ENCODE data around the gene IMMP2L. TPM values are rescaled to one million over a fixed set of nuclear protein-coding genes. Genes with fewer than 3 reads are reported as not detected.

The IMMP2L gene
- total and polyA plus RNA-seq, 7 donors, result 9.3 to 43.0 (median 19.2) TPM

DNA sequence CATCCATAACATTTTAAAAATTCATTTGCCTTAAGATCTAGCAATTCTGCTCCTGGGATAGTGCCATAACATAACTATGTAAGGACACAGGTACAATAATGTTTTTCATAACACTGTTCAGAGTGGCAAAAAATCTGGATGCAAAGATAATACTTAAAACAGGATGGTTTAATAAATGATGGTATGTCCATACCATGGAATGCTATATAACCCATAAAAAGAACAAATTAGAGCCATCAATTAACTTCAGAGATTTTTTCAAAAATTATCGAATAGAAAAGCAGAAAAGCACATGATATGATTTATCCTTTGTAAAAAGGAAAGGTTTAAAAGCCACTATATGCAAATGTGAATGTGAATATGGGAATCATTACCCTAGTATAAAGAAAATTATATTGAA, 664.8 kb downstream of the IMMP2L start:
- intact Hi-C loops (cut with DNase I), result no loop called here
- Histone ChIP-seq H3K36me3 (ENCODE audit: insufficient read depth in 1 of 2, low read depth in 1 of 2) (no peaks in the 10 kb centered on the region), H3K27me3 (ENCODE audit: insufficient read depth in 3 of 3, low read length in 2 of 3) (no peaks in the 10 kb centered on the region), H3K4me1 (no peaks in the 10 kb centered on the region), H3K9me3 (no peaks in the 10 kb centered on the region), H3K27ac (no peak overlapping the region), H3K4me3 (no peak overlapping the region)
- TF ChIP-seq, protein P1, sequence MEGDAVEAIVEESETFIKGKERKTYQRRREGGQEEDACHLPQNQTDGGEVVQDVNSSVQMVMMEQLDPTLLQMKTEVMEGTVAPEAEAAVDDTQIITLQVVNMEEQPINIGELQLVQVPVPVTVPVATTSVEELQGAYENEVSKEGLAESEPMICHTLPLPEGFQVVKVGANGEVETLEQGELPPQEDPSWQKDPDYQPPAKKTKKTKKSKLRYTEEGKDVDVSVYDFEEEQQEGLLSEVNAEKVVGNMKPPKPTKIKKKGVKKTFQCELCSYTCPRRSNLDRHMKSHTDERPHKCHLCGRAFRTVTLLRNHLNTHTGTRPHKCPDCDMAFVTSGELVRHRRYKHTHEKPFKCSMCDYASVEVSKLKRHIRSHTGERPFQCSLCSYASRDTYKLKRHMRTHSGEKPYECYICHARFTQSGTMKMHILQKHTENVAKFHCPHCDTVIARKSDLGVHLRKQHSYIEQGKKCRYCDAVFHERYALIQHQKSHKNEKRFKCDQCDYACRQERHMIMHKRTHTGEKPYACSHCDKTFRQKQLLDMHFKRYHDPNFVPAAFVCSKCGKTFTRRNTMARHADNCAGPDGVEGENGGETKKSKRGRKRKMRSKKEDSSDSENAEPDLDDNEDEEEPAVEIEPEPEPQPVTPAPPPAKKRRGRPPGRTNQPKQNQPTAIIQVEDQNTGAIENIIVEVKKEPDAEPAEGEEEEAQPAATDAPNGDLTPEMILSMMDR (IDR thresholded peaks at IDR 0.05), result no peak
- ATAC-seq (no peak), DNase-seq (no peak)
- WGBS, 3 donors, result 87 to 95% (median 94%) methylated on average over 1 of the region's 1 CpG

DNA sequence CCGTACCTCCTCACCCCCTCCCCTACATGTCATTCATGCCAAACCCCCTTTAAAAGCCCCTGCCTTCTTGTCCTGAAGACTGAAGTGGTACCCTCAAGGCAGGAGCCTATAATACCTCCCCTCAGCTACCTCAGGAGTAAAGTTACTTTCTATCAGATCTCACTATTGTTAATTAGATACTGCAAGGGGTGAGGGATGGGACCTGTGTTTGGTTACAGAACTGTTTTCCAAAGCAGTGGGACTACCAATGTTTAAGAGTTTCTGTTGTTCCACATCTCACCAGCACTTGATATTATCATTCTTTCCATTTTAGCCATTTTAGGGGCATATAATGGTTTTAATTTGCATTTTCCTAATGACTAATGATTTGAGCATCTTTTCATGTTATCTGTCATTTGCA, 668.2 kb downstream of the IMMP2L start:
- DNase-seq (no peak), ATAC-seq (no peak)
- Histone ChIP-seq H3K9me3 (no peaks in the 10 kb centered on the region), H3K36me3 (ENCODE audit: insufficient read depth in 1 of 2, low read depth in 1 of 2) (no peaks in the 10 kb centered on the region), H3K27me3 (ENCODE audit: insufficient read depth in 3 of 3, low read length in 2 of 3) (no peaks in the 10 kb centered on the region), H3K4me1 (no peaks in the 10 kb centered on the region), H3K27ac (no peak overlapping the region), H3K4me3 (no peak overlapping the region)
- TF ChIP-seq, protein P1 (IDR thresholded peaks at IDR 0.05), result no peak
- intact Hi-C loops (cut with DNase I), result no loop called here
- 91 to 100% (median 98%) methylated on average over 1 of the region's 1 CpG for WGBS, 3 donors

DNA sequence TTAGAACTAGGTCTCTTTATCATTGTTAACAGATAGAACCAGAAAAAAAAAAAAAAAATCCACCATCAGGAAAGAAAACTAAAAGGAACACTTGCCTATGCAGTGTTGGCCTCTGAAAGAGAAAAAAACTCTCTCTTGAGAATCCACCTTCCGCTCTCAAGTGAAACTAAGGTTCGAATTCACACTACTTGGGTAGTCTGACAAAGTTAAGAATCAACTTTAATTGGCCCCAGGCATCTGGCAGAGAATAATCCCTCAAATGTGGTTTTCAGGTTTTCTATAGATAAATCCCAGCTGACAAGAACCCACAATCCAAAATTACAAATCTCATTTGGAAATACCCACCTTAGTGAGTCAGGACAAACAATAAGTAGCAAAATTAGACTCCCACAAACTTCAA, 671.1 kb downstream of the IMMP2L start:
- no peak overlapping the region for H3K27ac ChIP-seq
- no peak overlapping the region for H3K4me3 ChIP-seq
- no peak for ATAC-seq
- DNase-seq, result no peak
- no peaks in the 10 kb centered on the region for H3K4me1 ChIP-seq
- TF ChIP-seq, protein P1 (IDR thresholded peaks at IDR 0.05), result no peak
- intact Hi-C loops (cut with DNase I), result no loop called here
- no peaks in the 10 kb centered on the region for H3K27me3 ChIP-seq (ENCODE audit: insufficient read depth in 3 of 3, low read length in 2 of 3)
- no peaks in the 10 kb centered on the region for H3K36me3 ChIP-seq (ENCODE audit: insufficient read depth in 1 of 2, low read depth in 1 of 2)
- WGBS, 3 donors, result 91 to 99% (median 95%) methylated on average over 2 of the region's 2 CpGs
- no peaks in the 10 kb centered on the region for H3K9me3 ChIP-seq

DNA sequence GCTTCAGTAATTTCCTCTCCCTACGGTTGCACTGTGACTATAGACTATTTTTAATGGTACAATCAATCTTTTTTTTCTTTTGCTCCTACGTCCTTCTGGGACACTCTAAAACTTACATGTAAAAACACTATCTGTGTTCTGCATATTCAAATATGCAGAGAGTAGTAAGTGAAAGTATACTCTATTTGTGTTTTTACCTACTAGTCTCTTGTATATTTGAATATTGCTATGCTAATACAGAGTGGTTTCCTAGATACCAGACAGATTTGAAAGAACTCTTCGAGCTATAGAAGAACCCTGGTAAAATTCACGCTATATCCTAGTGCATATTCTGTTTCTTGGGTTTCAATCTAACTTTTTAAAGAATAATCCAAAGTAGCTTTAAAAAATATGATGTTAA, 672.2 kb downstream of the IMMP2L start:
- DNase-seq (no peak), ATAC-seq (no peak)
- no peaks in the 10 kb centered on the region for H3K36me3 ChIP-seq (ENCODE audit: insufficient read depth in 1 of 2, low read depth in 1 of 2)
- H3K9me3 ChIP-seq, result no peaks in the 10 kb centered on the region
- intact Hi-C loops (cut with DNase I), result no loop called here
- no peak overlapping the region for H3K4me3 ChIP-seq
- TF ChIP-seq, protein P1 (IDR thresholded peaks at IDR 0.05), result no peak
- H3K27me3 ChIP-seq (ENCODE audit: insufficient read depth in 3 of 3, low read length in 2 of 3), result no peaks in the 10 kb centered on the region
- no peaks in the 10 kb centered on the region for H3K4me1 ChIP-seq
- H3K27ac ChIP-seq, result no peak overlapping the region
- WGBS, 3 donors, result 90 to 94% (median 93%) methylated on average over 4 of the region's 4 CpGs

DNA sequence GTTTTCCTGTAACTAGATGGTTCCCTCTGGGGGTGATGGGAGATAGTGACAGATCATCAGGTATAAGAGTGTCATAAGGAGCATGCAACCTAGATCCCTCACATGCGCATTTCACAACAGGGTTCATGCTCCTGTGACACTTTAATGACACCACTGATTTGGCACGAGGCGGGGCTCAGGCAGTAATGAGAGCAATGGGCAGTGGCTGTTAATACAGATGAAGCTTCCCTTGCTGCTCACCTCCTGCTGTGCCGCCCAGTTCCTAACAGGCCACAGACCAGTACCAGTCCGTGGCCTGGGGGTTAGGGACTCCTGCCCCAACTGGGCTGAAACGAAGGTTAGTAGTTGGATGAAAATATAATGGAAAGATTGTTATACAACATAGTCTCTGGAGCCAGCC, 673.0 kb downstream of the IMMP2L start:
- Histone ChIP-seq H3K27me3 (ENCODE audit: insufficient read depth in 3 of 3, low read length in 2 of 3) (no peaks in the 10 kb centered on the region), H3K27ac (no peak overlapping the region), H3K9me3 (no peaks in the 10 kb centered on the region), H3K4me3 (no peak overlapping the region), H3K36me3 (ENCODE audit: insufficient read depth in 1 of 2, low read depth in 1 of 2) (no peaks in the 10 kb centered on the region), H3K4me1 (no peaks in the 10 kb centered on the region)
- intact Hi-C loops (cut with DNase I), result no loop called here
- TF ChIP-seq, protein P1 (IDR thresholded peaks at IDR 0.05), result no peak
- 89 to 91% (median 90%) methylated on average over 6 of the region's 6 CpGs for WGBS, 3 donors
- ATAC-seq, result no peak
- no peak for DNase-seq

All from psoas muscle (tissue), 8 donors.